DOHH2 (cell line): ENCODE measurements around the gene CTNNBIP1.

Experiments used
- H3F3A ChIP-seq: fragments of 200-600 bp; sonication (generic), shearing (Covaris generic); 2 replicates; pipeline ENCODE4 v1.6.0; 2016; ENCODE audit warnings: antibody characterized with exemption, mild to moderate bottlenecking; ENCODE audit not compliant: control insufficient read depth, insufficient read depth
- H3K27ac ChIP-seq: fragments of 200-600 bp; sonication (generic); 2 replicates; pipeline ENCODE4 v1.5.1; 2014; ENCODE audit warnings: low read depth, mild to moderate bottlenecking, low read length, moderate library complexity
- H3K27me3 ChIP-seq: fragments of 200-600 bp; sonication (generic); 2 replicates; pipeline ENCODE4 v1.6.1; 2014; ENCODE audit warnings: mild to moderate bottlenecking, low read length, mixed read lengths; ENCODE audit not compliant: control insufficient read depth
- H3K36me3 ChIP-seq: fragments of 200-600 bp; sonication (generic); 2 replicates; pipeline ENCODE4 v1.6.1; 2014; ENCODE audit warnings: mild to moderate bottlenecking, low read length, moderate library complexity, mixed read lengths; ENCODE audit not compliant: control insufficient read depth
- H3K4me1 ChIP-seq: fragments of 200-600 bp; sonication (generic); 2 replicates; pipeline ENCODE4 v1.6.1; 2014; ENCODE audit warnings: mild to moderate bottlenecking, low read length, mixed read lengths; ENCODE audit not compliant: control insufficient read depth
- H3K4me2 ChIP-seq: fragments of 200-600 bp; sonication (generic); 2 replicates; pipeline ENCODE4 v1.6.0; 2014; ENCODE audit warnings: mild to moderate bottlenecking, low read length, moderate library complexity
- H3K4me3 ChIP-seq: fragments of 200-600 bp; sonication (generic); 2 replicates; pipeline ENCODE4 v1.5.1; 2014; ENCODE audit warnings: mild to moderate bottlenecking, low read length, mixed read lengths
- H3K79me2 ChIP-seq: fragments of 200-600 bp; sonication (generic); 2 replicates; pipeline ENCODE4 v1.6.1; 2014; ENCODE audit warnings: mild to moderate bottlenecking, low read length, mixed read lengths; ENCODE audit not compliant: control insufficient read depth
- H3K9me2 ChIP-seq: fragments of 200-600 bp; sonication (generic); replicated peaks from 2 replicates; pipeline ENCODE4 v1.6.1; 2014; ENCODE audit warnings: mild to moderate bottlenecking, low read length, mixed read lengths; ENCODE audit not compliant: control insufficient read depth
- H3K9me3 ChIP-seq: fragments of 200-600 bp; sonication (generic); 2 replicates; pipeline ENCODE4 v1.6.1; 2014; ENCODE audit warnings: antibody characterized with exemption, low read length, mixed read lengths; ENCODE audit not compliant: control insufficient read depth, insufficient read depth
- H4K20me1 ChIP-seq: fragments of 200-600 bp; sonication (generic); 2 replicates; pipeline ENCODE4 v1.6.0; 2014; ENCODE audit warnings: low read depth, mild to moderate bottlenecking, antibody characterized with exemption, low read length, moderate library complexity; ENCODE audit not compliant: control insufficient read depth, insufficient read depth
- CTCF ChIP-seq: fragments of 200-600 bp; sonication (generic); IDR thresholded peaks from one replicate; pipeline ENCODE4 v1.5.1; 2014; ENCODE audit warnings: antibody characterized with exemption, mild to moderate bottlenecking, low read depth, low read length; ENCODE audit not compliant: poor library complexity, severe bottlenecking
- EZH2phosphoT487 ChIP-seq: fragments of 200-600 bp; sonication (generic); IDR thresholded peaks from 2 replicates; pipeline ENCODE4 v1.6.1; 2017; ENCODE audit warnings: borderline replicate concordance, mild to moderate bottlenecking, antibody characterized with exemption, low read length, moderate library complexity, mixed read lengths

CTNNBIP1 gene

GRCh38 chr1:9845914-9846313 is 64.2 kb downstream of the CTNNBIP1 start:
- H3K27ac ChIP-seq = no peak overlapping the region

GRCh38 chr1:9844756-9845155 is 65.3 kb downstream of the CTNNBIP1 start:
- no peak overlapping the region for H3K27ac ChIP-seq
- TF ChIP-seq EZH2phosphoT487 (no peak), CTCF (no peak)
- peaks cover 6% of the 10 kb centered on the region for H3K79me2 ChIP-seq
- peaks cover 7% of the 10 kb centered on the region for H3K36me3 ChIP-seq
- H3K4me2 ChIP-seq = no peak overlapping the region
- no peaks in the 10 kb centered on the region for H4K20me1 ChIP-seq
- H3K9me3 ChIP-seq = no peaks in the 10 kb centered on the region
- H3K9me2 ChIP-seq = no peaks in the 10 kb centered on the region
- no peaks in the 10 kb centered on the region for H3K27me3 ChIP-seq
- H3K4me3 ChIP-seq = no peak overlapping the region
- peaks cover 54% of the 10 kb centered on the region for H3K4me1 ChIP-seq
- H3F3A ChIP-seq = peaks cover 12% of the 10 kb centered on the region

More at GRCh38 chr1:9845914-9846313, 64.2 kb downstream of the CTNNBIP1 start:
- Histone ChIP-seq H3K9me3 (no peaks in the 10 kb centered on the region), H4K20me1 (no peaks in the 10 kb centered on the region), H3K4me3 (no peak overlapping the region), H3K27me3 (no peaks in the 10 kb centered on the region), H3K79me2 (peaks cover 11% of the 10 kb centered on the region), H3K4me2 (no peak overlapping the region; the same call in 1 of the 2 replicates), H3F3A (peaks cover 16% of the 10 kb centered on the region), H3K4me1 (peaks cover 63% of the 10 kb centered on the region), H3K36me3 (peaks cover 8% of the 10 kb centered on the region), H3K9me2 (no peaks in the 10 kb centered on the region)
- TF ChIP-seq EZH2phosphoT487 (no peak), CTCF (no peak)

- Histone ChIP-seq H3F3A (peaks cover 5% of the 10 kb centered on the region), H4K20me1 (no peaks in the 10 kb centered on the region), H3K27me3 (no peaks in the 10 kb centered on the region), H3K36me3 (peaks cover under 1% of the 10 kb centered on the region; the same call in 1 of the 2 replicates), H3K9me3 (no peaks in the 10 kb centered on the region), H3K4me1 (peaks cover 48% of the 10 kb centered on the region), H3K79me2 (peaks cover 6% of the 10 kb centered on the region), H3K4me3 (no peak overlapping the region), H3K9me2 (no peaks in the 10 kb centered on the region), H3K4me2 (no peak overlapping the region), H3K27ac (no peak overlapping the region)
- TF ChIP-seq CTCF (no peak), EZH2phosphoT487 (no peak)
These were observed 66.0 kb downstream of the CTNNBIP1 start for GRCh38 chr1:9844106-9844505.

GRCh38 chr1:9843576-9843945 is 66.5 kb downstream of the CTNNBIP1 start:
- Histone ChIP-seq H3K4me2 (no peak overlapping the region), H3K9me2 (no peaks in the 10 kb centered on the region), H3K27me3 (no peaks in the 10 kb centered on the region), H3K79me2 (peaks cover 5% of the 10 kb centered on the region), H3K27ac (no peak overlapping the region), H3K9me3 (no peaks in the 10 kb centered on the region), H3K36me3 (no peaks in the 10 kb centered on the region), H3K4me1 (peaks cover 42% of the 10 kb centered on the region), H3F3A (0 out of 2 replicates have a peak, but pooled peaks cover 2% of the 10 kb centered on the region), H3K4me3 (no peak overlapping the region), H4K20me1 (no peaks in the 10 kb centered on the region)
- TF ChIP-seq CTCF = no peak
- no peak for TF ChIP-seq EZH2phosphoT487
